AG09309 (cell line): ENCODE data around the gene LRMDA.

ENCODE experiments used
- DNase-seq: peaks from one replicate; pipeline ENCODE4 v3.0.0-alpha.2; 2010; ENCODE audit warnings: low read depth
- H3K4me3 ChIP-seq: 2 replicates; pipeline ENCODE4 v1.5.1; 2011; ENCODE audit warnings: mild to moderate bottlenecking, low read depth, low read length, moderate library complexity; ENCODE audit not compliant: control insufficient read depth
- TF ChIP-seq, protein P1 (sequence below): IDR thresholded peaks from 2 replicates; pipeline ENCODE4 v1.5.1; 2011; ENCODE audit warnings: mild to moderate bottlenecking, low read depth, low read length, inconsistent platforms; ENCODE audit not compliant: insufficient read depth, control insufficient read depth; ENCODE audit errors: missing control alignments

The LRMDA gene

DNA sequence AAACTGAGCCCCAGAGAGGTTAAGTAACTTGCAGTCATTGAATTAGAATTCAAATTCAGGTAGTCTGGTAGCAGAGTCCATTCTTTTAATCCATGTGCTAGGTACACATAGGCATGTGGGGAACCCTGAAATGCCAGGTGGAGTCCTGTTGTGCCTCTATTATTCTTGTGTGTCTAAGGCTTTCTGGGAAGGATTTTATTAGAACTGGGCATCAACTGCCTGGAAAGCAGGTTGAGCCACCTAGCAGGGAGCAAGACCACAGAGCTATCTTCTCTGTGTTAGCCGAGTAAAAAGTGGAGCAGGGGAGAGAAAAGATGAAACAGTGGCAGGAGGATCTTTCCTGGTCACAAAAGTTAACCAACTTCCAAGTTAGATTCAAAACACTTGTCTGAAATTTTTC lies 494.6 kb downstream of the LRMDA start:
- DNase-seq: no peak
- TF ChIP-seq, protein P1, sequence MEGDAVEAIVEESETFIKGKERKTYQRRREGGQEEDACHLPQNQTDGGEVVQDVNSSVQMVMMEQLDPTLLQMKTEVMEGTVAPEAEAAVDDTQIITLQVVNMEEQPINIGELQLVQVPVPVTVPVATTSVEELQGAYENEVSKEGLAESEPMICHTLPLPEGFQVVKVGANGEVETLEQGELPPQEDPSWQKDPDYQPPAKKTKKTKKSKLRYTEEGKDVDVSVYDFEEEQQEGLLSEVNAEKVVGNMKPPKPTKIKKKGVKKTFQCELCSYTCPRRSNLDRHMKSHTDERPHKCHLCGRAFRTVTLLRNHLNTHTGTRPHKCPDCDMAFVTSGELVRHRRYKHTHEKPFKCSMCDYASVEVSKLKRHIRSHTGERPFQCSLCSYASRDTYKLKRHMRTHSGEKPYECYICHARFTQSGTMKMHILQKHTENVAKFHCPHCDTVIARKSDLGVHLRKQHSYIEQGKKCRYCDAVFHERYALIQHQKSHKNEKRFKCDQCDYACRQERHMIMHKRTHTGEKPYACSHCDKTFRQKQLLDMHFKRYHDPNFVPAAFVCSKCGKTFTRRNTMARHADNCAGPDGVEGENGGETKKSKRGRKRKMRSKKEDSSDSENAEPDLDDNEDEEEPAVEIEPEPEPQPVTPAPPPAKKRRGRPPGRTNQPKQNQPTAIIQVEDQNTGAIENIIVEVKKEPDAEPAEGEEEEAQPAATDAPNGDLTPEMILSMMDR: no peak
- H3K4me3 ChIP-seq: no peak overlapping the region

DNA sequence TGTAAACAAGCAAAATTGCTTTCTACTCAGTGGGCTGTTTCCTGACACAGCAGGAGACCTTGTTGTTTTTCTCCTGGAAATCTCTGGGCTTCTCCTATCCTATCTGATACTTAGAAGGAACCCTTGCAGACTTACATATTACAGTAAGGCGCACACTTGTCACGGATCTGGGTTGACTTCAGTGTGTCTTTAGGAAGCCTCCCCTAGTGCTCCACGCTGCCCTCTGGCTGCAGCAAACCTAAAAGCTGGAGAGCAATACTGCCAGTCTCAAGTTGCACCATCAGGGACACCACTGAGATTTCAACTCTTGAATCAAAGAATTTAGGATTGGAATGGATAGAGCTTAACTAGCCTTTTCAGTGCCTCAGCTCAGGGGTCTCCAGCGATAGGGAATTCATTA lies 495.3 kb downstream of the LRMDA start:
- H3K4me3 ChIP-seq: no peak overlapping the region
- TF ChIP-seq, protein P1: no peak
- no peak for DNase-seq

DNA sequence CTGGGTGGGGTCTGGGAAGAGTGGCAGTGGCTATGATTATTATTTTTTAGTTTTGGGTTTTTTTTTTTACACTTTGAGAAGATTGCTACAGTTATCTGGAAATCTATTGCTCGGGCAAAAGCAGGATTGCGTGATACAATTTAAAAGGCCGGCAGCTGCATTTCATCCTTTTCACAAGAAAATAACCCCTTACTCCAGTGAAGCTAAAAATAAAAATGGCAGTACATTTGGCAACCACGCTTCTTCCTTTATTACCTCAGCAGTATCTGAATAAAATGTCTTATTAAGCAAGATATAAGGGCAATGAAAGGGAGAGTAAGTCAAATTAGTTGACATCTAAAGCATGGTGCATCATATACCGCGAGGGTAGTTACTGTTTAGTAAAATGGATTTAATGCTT lies 496.8 kb downstream of the LRMDA start:
- no peak overlapping the region for H3K4me3 ChIP-seq
- TF ChIP-seq, protein P1: no peak
- no peak for DNase-seq

DNA sequence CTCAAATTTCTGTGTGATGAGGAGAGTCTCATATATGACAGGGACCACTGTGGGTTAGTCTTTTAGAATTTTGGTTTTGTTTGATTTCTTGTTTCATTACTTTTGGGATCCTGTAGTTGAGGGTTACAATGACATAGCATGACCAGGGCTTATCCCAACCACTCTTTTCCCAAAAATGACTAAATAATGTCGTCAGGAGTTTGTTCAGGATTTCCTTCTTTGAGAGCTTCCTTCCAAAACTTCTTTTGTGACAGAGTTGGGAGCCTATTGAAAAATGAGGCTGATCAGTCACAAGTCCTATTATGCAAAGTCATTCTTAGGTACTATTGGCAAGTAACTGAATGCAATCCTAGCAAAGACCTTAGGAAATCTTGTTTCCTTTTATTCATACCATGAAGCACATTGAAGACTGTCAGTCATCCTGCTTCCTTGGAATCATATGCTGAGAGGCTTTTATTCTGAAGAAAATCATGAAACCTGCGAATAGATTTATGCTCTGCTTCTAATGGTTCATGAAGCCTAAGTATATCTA lies 498.3 kb downstream of the LRMDA start:
- DNase-seq: no peak
- no peak overlapping the region for H3K4me3 ChIP-seq
- TF ChIP-seq, protein P1: no peak

DNA sequence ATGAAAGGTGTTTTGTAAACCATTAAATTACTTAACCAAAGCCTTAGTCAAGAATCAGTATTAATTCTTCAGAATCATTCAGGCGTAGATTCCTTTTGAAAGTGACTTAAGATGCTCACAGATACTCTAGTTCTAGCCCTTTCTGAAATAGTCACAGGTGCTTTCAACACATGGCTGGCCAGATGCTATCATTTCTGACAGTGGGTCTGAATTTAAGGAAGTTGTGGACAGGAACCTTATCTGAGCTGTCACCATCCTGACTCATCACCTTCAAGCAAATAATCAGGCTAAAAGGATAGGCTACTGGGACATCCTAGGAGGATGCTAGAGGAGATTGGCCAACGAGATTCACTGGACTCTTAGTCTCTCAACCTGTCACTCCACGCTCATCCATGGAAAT lies 501.5 kb downstream of the LRMDA start:
- TF ChIP-seq, protein P1: no peak
- no peak overlapping the region for H3K4me3 ChIP-seq
- DNase-seq: no peak

DNA sequence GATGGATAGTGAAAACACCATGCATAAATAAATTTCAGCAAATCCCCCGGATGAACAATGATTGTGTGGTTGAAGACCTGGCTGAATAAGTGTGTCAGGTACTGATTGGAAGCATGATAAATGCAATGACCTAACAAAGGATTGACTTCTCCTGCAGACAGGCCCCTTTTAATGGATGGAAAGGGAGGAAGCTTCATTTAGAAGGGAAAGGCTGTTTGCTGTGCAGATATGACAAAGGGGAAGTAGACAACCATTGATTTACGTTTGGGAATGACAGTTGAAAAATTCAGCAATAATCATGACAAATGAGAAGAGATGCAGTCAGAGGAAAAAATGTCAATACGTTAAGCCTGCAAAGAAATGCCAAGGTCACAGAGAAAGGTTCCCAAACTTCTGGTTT lies 503.8 kb downstream of the LRMDA start:
- TF ChIP-seq, protein P1: no peak
- no peak for DNase-seq
- H3K4me3 ChIP-seq: no peak overlapping the region
